ENCODE measurements around the gene HSBP1L1. TPM values are rescaled to one million over a fixed set of nuclear protein-coding genes. Genes with fewer than 3 reads are reported as not detected.

HSBP1L1 gene
- total and polyA plus RNA-seq, 2 donors (not counting 1 experiment from before 2014, with no cell fraction given) = 13.4 to 24.6 TPM

DNA sequence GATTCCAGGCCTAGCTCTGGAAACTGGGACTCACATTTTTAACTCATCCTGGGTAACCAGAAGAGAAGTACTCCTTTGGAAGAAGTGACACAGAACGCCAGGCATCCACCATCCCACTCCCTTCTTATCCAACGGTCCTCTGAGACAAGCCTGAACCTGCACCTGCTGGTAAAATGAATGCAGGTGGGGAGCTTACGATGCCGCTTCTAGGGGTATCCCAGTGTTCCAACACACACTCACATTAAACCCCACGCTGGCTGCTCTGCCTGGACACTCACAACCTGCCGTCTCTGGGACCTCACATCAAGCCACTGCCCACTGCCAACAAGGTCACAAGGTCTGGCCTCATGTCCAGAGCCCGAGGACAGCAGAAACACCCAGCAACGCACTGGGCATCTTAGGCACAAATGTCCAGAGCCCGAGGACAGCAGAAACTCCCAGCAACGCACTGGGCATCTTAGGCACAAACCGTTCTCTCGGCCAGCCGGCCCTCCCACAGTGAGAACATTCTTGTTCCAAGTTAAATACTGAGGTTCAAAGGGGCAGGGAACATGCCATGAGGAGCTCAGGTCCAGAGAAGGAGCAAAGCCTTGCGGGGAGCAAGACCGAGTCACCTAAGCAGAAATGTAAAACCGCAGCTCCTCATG lies 22.8 kb upstream of the HSBP1L1 start:
- no peak overlapping the region for H3K27ac ChIP-seq (ENCODE audit: insufficient read depth, low read length)
- peaks cover 29% of the 10 kb centered on the region for H3K79me2 ChIP-seq (ENCODE audit: control insufficient read depth, insufficient read depth, low read length)
- peaks cover 2% of the 10 kb centered on the region for H3K36me3 ChIP-seq (ENCODE audit: control insufficient read depth, insufficient read depth, low read length)
- no peak for TF ChIP-seq EZH2 (IDR thresholded peaks at IDR 0.05; ENCODE audit: low read length, missing control alignments)
- no peaks in the 10 kb centered on the region for H4K20me1 ChIP-seq (ENCODE audit: control insufficient read depth, extremely low read depth, insufficient read depth, low read length)
- H2AFZ ChIP-seq (ENCODE audit: low read length) = no peak overlapping the region
- H3K4me1 ChIP-seq (ENCODE audit: control insufficient read depth, extremely low read depth, insufficient read depth, low read length) = no peaks in the 10 kb centered on the region
- no peak overlapping the region for H3K9ac ChIP-seq (ENCODE audit: insufficient read depth, low read length)
- no peak overlapping the region for H3K4me2 ChIP-seq (ENCODE audit: extremely low read depth, insufficient read depth, low read length)
- DNase-seq (ENCODE audit: low read depth in 2 of 2) = no peak
- no peaks in the 10 kb centered on the region for H3K27me3 ChIP-seq (ENCODE audit: control insufficient read depth, insufficient read depth, low read length)
- no peaks in the 10 kb centered on the region for H3K9me3 ChIP-seq (ENCODE audit: control insufficient read depth, insufficient read depth, low read depth, low read length)
- H3K4me3 ChIP-seq (replicated peaks in 1 of 4; ENCODE audit: control extremely low read depth in 1 of 4, insufficient read depth in 1 of 4, low read depth in 3 of 4, low read length in 4 of 4) = no peak overlapping the region

DNA sequence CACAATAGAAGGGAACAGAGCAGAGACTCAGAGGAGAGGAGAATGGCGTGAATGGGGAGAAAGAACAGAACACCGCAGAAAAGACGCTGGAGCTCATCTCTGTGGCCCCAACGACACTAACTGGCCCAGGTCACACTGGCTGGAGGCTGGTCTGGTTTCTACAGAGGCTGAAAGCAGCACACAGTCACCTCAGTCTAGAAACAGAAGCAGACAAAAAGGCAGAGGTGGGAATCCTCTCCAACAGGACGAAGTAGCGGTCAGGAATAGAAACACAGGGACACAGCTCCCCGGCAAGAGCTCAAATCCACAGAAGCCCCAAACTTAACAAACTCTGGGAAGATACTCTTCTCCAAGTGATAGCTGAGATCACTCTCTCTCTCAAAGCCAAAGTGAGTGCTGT lies 22.2 kb upstream of the HSBP1L1 start:
- peaks cover 30% of the 10 kb centered on the region for H3K79me2 ChIP-seq (ENCODE audit: control insufficient read depth, insufficient read depth, low read length)
- H3K27ac ChIP-seq (ENCODE audit: insufficient read depth, low read length) = no peak overlapping the region
- no peaks in the 10 kb centered on the region for H3K4me1 ChIP-seq (ENCODE audit: control insufficient read depth, extremely low read depth, insufficient read depth, low read length)
- H3K4me3 ChIP-seq (replicated peaks in 1 of 4; ENCODE audit: control extremely low read depth in 1 of 4, insufficient read depth in 1 of 4, low read depth in 3 of 4, low read length in 4 of 4) = no peak overlapping the region
- H3K4me2 ChIP-seq (ENCODE audit: extremely low read depth, insufficient read depth, low read length) = no peak overlapping the region
- H3K27me3 ChIP-seq (ENCODE audit: control insufficient read depth, insufficient read depth, low read length) = no peaks in the 10 kb centered on the region
- H3K9ac ChIP-seq (ENCODE audit: insufficient read depth, low read length) = no peak overlapping the region
- no peaks in the 10 kb centered on the region for H3K9me3 ChIP-seq (ENCODE audit: control insufficient read depth, insufficient read depth, low read depth, low read length)
- peaks cover 2% of the 10 kb centered on the region for H3K36me3 ChIP-seq (ENCODE audit: control insufficient read depth, insufficient read depth, low read length)
- no peaks in the 10 kb centered on the region for H4K20me1 ChIP-seq (ENCODE audit: control insufficient read depth, extremely low read depth, insufficient read depth, low read length)
- DNase-seq (ENCODE audit: low read depth in 2 of 2) = no peak
- no peak overlapping the region for H2AFZ ChIP-seq (ENCODE audit: low read length)
- TF ChIP-seq, protein P1, sequence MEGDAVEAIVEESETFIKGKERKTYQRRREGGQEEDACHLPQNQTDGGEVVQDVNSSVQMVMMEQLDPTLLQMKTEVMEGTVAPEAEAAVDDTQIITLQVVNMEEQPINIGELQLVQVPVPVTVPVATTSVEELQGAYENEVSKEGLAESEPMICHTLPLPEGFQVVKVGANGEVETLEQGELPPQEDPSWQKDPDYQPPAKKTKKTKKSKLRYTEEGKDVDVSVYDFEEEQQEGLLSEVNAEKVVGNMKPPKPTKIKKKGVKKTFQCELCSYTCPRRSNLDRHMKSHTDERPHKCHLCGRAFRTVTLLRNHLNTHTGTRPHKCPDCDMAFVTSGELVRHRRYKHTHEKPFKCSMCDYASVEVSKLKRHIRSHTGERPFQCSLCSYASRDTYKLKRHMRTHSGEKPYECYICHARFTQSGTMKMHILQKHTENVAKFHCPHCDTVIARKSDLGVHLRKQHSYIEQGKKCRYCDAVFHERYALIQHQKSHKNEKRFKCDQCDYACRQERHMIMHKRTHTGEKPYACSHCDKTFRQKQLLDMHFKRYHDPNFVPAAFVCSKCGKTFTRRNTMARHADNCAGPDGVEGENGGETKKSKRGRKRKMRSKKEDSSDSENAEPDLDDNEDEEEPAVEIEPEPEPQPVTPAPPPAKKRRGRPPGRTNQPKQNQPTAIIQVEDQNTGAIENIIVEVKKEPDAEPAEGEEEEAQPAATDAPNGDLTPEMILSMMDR (conservative IDR thresholded peaks at IDR 0.05 in 1 of 2, IDR thresholded peaks at IDR 0.05 in 1 of 2; ENCODE audit: low read depth in 1 of 2, low read length in 2 of 2) = no peak
- no peak for TF ChIP-seq EZH2 (IDR thresholded peaks at IDR 0.05; ENCODE audit: low read length, missing control alignments)

DNA sequence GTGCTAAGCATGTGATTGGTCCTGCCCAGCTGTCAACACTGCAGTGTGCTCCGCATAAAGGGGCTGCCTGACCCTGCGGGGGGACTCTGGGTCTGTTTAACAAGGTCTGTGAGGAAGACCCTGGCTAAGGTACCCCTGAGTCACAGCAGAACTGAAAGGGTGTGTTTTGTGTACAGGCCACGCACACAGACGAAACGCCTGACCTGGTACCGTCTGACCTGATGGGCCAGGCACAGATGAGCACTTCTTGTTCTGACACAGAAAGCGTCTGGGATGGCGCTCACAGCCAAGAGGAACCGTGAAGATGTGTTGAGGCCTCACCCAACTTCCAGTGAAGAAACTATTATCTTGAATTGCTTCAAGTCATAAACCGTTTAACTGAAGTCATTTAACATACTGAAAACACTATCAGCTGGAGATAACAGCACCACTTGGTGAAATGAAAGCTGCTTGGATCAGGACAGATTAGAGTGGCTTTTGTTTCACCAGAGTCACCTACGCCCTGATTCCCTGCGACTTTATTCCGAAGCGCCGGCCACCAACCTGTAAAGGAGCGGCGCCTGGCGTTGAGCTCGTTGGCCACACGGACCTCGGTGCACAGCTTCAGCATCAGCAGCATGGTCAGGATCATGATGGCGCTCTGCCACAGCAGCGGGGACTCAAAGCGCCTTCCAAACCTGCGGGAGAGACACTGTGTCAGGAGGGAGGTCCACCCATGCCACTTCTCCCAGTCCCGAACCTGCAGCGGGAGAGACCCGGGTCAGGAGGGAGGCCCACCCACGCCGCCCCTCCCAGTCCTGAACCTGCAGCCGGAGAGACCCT lies 21.4 kb upstream of the HSBP1L1 start:
- no peaks in the 10 kb centered on the region for H3K9me3 ChIP-seq (ENCODE audit: control insufficient read depth, insufficient read depth, low read depth, low read length)
- no peak for DNase-seq (ENCODE audit: low read depth in 2 of 2)
- no peak overlapping the region for H3K27ac ChIP-seq (ENCODE audit: insufficient read depth, low read length)
- no peak overlapping the region for H2AFZ ChIP-seq (ENCODE audit: low read length)
- H3K4me1 ChIP-seq (ENCODE audit: control insufficient read depth, extremely low read depth, insufficient read depth, low read length) = no peaks in the 10 kb centered on the region
- TF ChIP-seq, protein P1 (conservative IDR thresholded peaks at IDR 0.05 in 1 of 2, IDR thresholded peaks at IDR 0.05 in 1 of 2; ENCODE audit: low read depth in 1 of 2, low read length in 2 of 2) = no peak
- no peak for TF ChIP-seq EZH2 (IDR thresholded peaks at IDR 0.05; ENCODE audit: low read length, missing control alignments)
- H3K4me3 ChIP-seq (replicated peaks in 1 of 4; ENCODE audit: control extremely low read depth in 1 of 4, insufficient read depth in 1 of 4, low read depth in 3 of 4, low read length in 4 of 4) = no peak overlapping the region
- peaks cover 29% of the 10 kb centered on the region for H3K79me2 ChIP-seq (ENCODE audit: control insufficient read depth, insufficient read depth, low read length)
- no peaks in the 10 kb centered on the region for H3K27me3 ChIP-seq (ENCODE audit: control insufficient read depth, insufficient read depth, low read length)
- no peak overlapping the region for H3K9ac ChIP-seq (ENCODE audit: insufficient read depth, low read length)
- peaks cover 2% of the 10 kb centered on the region for H3K36me3 ChIP-seq (ENCODE audit: control insufficient read depth, insufficient read depth, low read length)
- no peaks in the 10 kb centered on the region for H4K20me1 ChIP-seq (ENCODE audit: control insufficient read depth, extremely low read depth, insufficient read depth, low read length)
- H3K4me2 ChIP-seq (ENCODE audit: extremely low read depth, insufficient read depth, low read length) = no peak overlapping the region

All from fibroblast of lung (primary cell).